Muscle layer of duodenum (tissue), 2 donors: Measurements from ENCODE around the gene PSMG1.

Experiments
- H3K27ac ChIP-seq: one replicate; pipeline ENCODE4 v1.7.0; 2013; ENCODE audit warnings: mild to moderate bottlenecking, low read length
- H3K27me3 ChIP-seq: one replicate; pipeline ENCODE4 v1.7.0; 2013; ENCODE audit warnings: low read depth, mild to moderate bottlenecking, control low read depth, low read length
- H3K36me3 ChIP-seq, 2 donors: one replicate each; pipeline ENCODE4 v1.7.0; 2013; ENCODE audit warnings: low read length in 2 of 2, control low read depth in 1 of 2, mild to moderate bottlenecking in 1 of 2; ENCODE audit not compliant: insufficient read depth in 2 of 2, control insufficient read depth in 1 of 2
- H3K4me1 ChIP-seq, 2 donors: one replicate each; pipeline ENCODE4 v1.7.0; 2013; ENCODE audit warnings: low read length in 2 of 2, mild to moderate bottlenecking in 2 of 2, control low read depth in 1 of 2, moderate library complexity in 1 of 2; ENCODE audit not compliant: insufficient read depth in 2 of 2, control insufficient read depth in 1 of 2
- H3K4me3 ChIP-seq, 2 donors: one replicate each; pipeline ENCODE4 v1.7.0; 2013; ENCODE audit warnings: low read length in 2 of 2, low read depth in 1 of 2, mild to moderate bottlenecking in 1 of 2
- H3K9me3 ChIP-seq, 2 donors: one replicate each; pipeline ENCODE4 v1.7.0; 2013; ENCODE audit warnings: low read length in 2 of 2, control low read depth in 1 of 2, mild to moderate bottlenecking in 1 of 2; ENCODE audit not compliant: control insufficient read depth in 1 of 2
- donor health status: healthy.

The PSMG1 gene

DNA sequence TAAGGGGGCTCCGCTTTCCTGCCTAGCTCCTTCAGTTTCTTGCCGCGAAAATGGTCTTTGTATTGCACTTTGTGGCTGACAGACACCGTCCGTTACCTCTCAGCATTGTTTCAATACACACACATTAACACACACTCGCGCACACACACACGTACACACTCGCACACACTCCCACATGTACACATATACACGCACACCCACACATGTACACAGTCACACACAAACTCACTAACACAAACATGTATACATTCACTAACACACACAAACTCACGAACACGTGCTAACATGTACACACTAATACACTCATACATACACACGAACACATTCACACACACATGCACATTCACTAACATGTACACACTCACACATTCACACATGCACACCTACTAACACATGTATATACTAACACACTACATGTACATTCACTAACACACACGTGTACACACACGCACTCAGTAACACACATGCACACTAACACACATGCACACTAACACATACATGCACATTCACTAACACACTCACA lies 48.9 kb downstream of the PSMG1 start:
- no peaks in the 10 kb centered on the region for H3K4me1 ChIP-seq

DNA sequence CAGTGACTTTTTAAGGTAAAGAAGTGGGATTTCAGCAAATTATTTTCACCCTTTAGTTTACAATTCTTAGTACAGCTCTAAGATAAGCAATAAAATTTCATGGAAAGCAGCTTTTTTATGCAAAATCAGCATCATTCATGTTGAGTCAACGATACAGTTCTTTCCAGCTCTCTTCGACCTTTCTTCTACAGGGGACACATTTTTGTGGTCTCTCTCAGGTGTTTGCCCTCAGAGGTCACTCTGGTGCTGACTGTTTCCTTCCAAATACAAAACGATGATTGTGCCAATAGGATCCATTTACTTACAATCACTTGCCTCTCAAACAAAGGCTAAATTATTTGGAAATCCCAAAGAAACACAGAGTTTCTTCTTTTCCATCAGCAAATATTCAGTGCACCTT lies 51.0 kb downstream of the PSMG1 start:
- H3K27ac ChIP-seq = no peak overlapping the region
- no peaks in the 10 kb centered on the region for H3K27me3 ChIP-seq
- no peaks in the 10 kb centered on the region for H3K36me3 ChIP-seq
- no peaks in the 10 kb centered on the region for H3K4me1 ChIP-seq
- peaks cover 3 to 6% of the 10 kb centered on the region in 2 donors for H3K9me3 ChIP-seq
- no peak overlapping the region for H3K4me3 ChIP-seq

More for the DNA sequence above, 48.9 kb downstream of the PSMG1 start:
- peaks cover 3 to 6% of the 10 kb centered on the region in 2 donors for H3K9me3 ChIP-seq
- H3K4me3 ChIP-seq = no peak overlapping the region
- no peak overlapping the region for H3K27ac ChIP-seq
- H3K36me3 ChIP-seq = no peaks in the 10 kb centered on the region
- no peaks in the 10 kb centered on the region for H3K27me3 ChIP-seq

DNA sequence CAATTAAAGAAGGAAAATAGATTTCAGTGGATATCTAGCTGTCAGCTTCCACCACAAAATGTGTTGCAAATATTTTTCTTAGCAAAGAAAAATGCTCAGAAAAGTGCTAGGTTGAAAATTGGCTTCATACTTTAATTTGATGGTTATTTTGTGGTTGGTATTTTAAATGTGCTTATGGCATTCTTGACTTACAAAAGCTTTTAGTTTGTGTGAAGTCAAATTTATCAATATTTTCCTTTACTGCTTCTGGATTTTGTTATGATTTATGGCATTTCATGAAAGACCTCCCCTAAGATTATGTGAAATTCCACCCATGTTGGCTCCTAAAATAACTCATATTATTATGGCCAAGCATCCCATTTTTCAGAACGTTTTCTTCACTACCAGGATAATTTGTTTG lies 51.5 kb downstream of the PSMG1 start:
- Histone ChIP-seq H3K27me3 (no peaks in the 10 kb centered on the region), H3K36me3 (no peaks in the 10 kb centered on the region), H3K4me1 (no peaks in the 10 kb centered on the region), H3K4me3 (no peak overlapping the region), H3K9me3 (peaks cover 3 to 6% of the 10 kb centered on the region in 2 donors), H3K27ac (no peak overlapping the region)

DNA sequence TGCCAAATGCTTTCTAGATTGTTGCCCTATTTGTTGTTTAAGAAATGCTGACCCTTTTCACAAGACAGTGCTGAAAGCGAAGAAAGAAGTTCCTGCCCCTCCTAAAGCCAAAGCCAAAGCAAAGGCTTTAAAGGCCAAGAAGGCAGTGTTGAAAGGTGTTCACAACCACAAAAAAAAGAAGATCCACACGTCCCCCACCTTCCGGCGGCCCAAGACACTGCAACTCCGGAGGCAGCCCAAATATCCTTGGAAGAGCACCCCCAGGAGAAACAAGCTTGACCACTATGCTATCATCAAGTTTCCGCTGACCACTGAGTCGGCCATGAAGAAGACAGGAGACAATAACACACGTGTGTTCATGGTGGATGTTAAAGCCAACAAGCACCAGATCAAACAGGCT lies 55.7 kb downstream of the PSMG1 start:
- H3K36me3 ChIP-seq = no peaks in the 10 kb centered on the region
- no peaks in the 10 kb centered on the region for H3K27me3 ChIP-seq
- no peak overlapping the region for H3K27ac ChIP-seq
- H3K4me3 ChIP-seq = no peak overlapping the region
- H3K9me3 ChIP-seq = peaks cover 6 to 7% of the 10 kb centered on the region in 2 donors
- peaks cover 0 to 4% of the 10 kb centered on the region in 2 donors for H3K4me1 ChIP-seq

DNA sequence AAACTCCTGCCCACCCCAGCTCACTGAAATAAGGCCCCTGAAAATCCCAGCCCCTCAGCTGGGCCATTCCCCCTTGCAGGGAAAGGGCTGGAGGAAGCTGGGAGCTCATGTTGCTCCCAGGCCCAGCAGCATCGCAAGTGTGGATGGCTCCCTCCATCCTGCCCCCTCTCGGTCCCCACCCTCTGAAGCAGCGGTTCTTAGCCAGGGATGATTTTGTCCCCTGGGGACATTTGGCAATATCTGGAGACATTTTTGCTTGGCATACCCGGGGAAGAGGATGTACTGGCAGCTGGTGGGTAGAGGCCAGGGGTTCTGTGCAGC lies 56.8 kb downstream of the PSMG1 start:
- H3K9me3 ChIP-seq = peaks cover 6 to 7% of the 10 kb centered on the region in 2 donors
- no peaks in the 10 kb centered on the region for H3K36me3 ChIP-seq
- H3K27ac ChIP-seq = no peak overlapping the region
- H3K4me3 ChIP-seq = no peak overlapping the region
- no peaks in the 10 kb centered on the region for H3K27me3 ChIP-seq
- peaks cover 0 to 4% of the 10 kb centered on the region in 2 donors for H3K4me1 ChIP-seq

DNA sequence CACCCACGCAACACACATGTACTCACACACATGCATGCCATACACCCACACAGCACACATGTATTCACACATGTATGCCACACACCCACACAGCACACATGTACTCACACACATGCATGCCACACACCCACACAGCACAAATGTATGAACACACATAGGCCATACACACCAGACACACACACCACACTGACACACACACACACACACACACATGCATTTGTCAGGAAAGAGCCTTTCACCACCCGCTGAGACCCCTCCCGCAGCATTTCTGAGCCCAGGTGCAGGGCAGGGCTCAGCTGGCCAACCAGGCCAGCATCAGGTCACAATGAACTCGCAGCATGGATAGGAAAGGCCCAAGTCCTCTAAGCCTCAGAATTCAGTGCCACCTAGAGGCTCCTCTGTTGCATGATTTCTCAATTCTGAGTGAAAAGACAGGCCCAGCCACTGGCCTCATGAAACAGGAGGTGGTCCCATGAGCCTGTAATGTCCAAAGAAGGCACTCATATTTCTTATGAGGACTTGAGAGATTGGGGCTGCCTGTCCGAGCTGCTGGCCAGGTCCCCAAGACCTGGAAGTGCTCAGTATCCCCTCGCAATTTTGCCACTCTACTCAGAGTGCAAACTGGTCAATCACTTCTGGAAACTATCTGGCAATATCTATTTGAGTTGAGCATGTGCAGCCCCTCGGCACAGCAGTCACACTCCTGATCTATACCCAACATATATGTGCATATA lies 57.3 kb downstream of the PSMG1 start:
- Histone ChIP-seq H3K4me1 (peaks cover 0 to 4% of the 10 kb centered on the region in 2 donors), H3K9me3 (peaks cover 1 to 4% of the 10 kb centered on the region in 2 donors), H3K36me3 (no peaks in the 10 kb centered on the region), H3K27me3 (no peaks in the 10 kb centered on the region), H3K27ac (no peak overlapping the region), H3K4me3 (no peak overlapping the region)
